Fibroblast of mammary gland (primary cell): ENCODE data around the gene FBN1.

ENCODE experiments used
- DNase-seq: peaks from one replicate; pipeline ENCODE4 v3.0.0-alpha.2; 2010; ENCODE audit warnings: low read depth
- H3K4me3 ChIP-seq: 2 replicates; pipeline ENCODE4 v1.5.1; 2011; ENCODE audit warnings: low read depth, mild to moderate bottlenecking, low read length, moderate library complexity; ENCODE audit not compliant: control insufficient read depth
- CTCF ChIP-seq: conservative IDR thresholded peaks from 2 replicates; pipeline ENCODE4 v1.5.1; 2011; ENCODE audit warnings: low read depth, low read length, inconsistent platforms; ENCODE audit not compliant: control insufficient read depth, insufficient read depth

The FBN1 gene

GRCh38 chr15:48616216-48616615, 29.3 kb downstream of the FBN1 start:
- no peak for TF ChIP-seq CTCF
- no peak overlapping the region for H3K4me3 ChIP-seq
- no peak for DNase-seq

GRCh38 chr15:48614051-48614450, 31.5 kb downstream of the FBN1 start:
- DNase-seq, result no peak
- H3K4me3 ChIP-seq, result no peak overlapping the region
- TF ChIP-seq CTCF, result no peak

- TF ChIP-seq CTCF, result no peak
- no peak overlapping the region for H3K4me3 ChIP-seq
- DNase-seq, result no peak
Observed at GRCh38 chr15:48609486-48609885, 36.0 kb downstream of the FBN1 start.

GRCh38 chr15:48607846-48608245, 37.7 kb downstream of the FBN1 start:
- no peak for TF ChIP-seq CTCF
- DNase-seq, result no peak
- H3K4me3 ChIP-seq, result no peak overlapping the region

- no peak overlapping the region for H3K4me3 ChIP-seq
- no peak for DNase-seq
Observed at GRCh38 chr15:48604567-48604966, 40.9 kb downstream of the FBN1 start.

GRCh38 chr15:48603922-48604321, 41.6 kb downstream of the FBN1 start:
- no peak for TF ChIP-seq CTCF
- H3K4me3 ChIP-seq, result no peak overlapping the region
- DNase-seq, result no peak

More at GRCh38 chr15:48604567-48604966, 40.9 kb downstream of the FBN1 start:
- no peak for TF ChIP-seq CTCF

GRCh38 chr15:48603123-48603500, 42.4 kb downstream of the FBN1 start:
- TF ChIP-seq CTCF, result no peak
- DNase-seq, result no peak
- no peak overlapping the region for H3K4me3 ChIP-seq
